Iris pigment epithelial cell (primary cell): ENCODE measurements around the gene PON2.
"Not testable (repeated sequence)": the region's sequence is repeated elsewhere in the genome, so short reads cannot be mapped to it uniquely, and the experiment has no call there.

Source experiments
- DNase-seq: peaks from one replicate; pipeline ENCODE4 v3.0.0-alpha.2; 2011; ENCODE audit warnings: low read depth

The PON2 gene

GRCh38 chr7:95405208-95405607 is 29.6 kb downstream of the PON2 start:
- no peak for DNase-seq

DNA sequence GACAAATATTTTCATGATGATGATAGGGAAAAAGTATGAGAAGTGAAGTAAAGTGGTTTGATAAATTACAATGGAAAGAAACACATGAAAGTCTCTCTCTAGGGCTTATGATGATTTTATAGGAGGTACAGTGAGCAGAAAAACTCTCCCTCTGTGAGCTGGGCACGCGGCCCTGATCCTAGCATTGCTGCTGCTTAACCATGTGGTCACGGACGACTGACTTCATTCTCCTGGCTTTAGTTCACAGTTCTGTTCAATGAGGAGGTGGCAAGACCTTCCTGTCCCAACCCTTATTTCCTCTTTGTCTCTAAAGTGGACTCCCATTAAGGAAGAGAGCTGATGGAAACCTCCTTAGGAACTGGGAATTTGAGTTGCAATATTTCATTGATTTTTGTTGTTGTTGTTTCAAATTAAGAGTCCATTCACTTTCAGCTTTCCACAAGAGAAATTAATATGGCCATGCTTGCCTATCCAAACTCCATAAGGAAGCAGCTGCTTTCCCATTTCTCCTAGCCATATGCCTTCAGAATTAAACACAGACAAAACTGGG is 30.4 kb downstream of the PON2 start:
- DNase-seq: peak; percentile 10

DNA sequence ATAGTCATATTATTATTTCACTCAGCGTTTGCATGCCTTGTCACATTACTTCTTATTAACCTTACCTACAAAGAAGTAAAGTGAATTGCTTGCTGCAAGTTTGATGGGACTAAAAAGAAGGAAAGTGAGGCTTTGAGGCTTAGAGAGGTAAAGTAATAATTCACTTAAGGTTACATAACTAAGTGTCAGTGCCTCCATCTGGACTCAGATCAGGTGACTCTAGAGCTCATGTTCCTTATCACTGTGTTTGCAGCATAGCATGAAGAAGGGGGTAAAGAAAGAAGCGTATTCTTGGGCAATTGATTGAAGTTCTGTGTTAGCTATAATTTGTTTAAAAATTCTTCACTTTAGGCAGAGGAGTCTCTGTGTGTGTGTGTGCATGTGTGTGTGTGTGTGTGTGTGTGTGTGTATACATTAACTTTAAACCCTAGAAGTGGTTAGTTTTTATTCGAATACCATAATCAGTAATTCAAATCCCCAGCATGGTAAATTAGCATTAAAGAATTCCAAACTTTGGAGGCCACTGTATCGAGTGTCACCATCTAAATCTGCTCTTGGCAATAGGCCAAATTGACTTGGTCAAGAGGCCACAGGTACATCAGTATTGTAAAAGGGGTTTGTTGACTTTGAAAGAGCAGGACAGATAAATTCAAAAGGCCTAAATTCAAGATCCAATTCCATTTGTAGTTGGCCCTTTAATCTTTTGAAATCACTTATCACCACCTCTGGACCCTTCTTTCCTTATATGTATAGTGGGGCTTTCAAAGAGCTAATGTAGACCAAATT is 36.5 kb downstream of the PON2 start:
- DNase-seq: no peak

- no peak for DNase-seq
These were observed 37.4 kb downstream of the PON2 start for GRCh38 chr7:95397381-95397780.

- no peak for DNase-seq
These were observed 38.4 kb downstream of the PON2 start, which contains the start of gene PON3 for GRCh38 chr7:95396136-95397032. TSS of gene PON3 (minus strand) at chr7:95396375. CDS start at chr7:95396350, 25 bp downstream.

- DNase-seq: no peak
These were observed 39.1 kb downstream of the PON2 start for GRCh38 chr7:95395755-95396135.

- no peak for DNase-seq
These were observed 40.5 kb downstream of the PON2 start for GRCh38 chr7:95394370-95394769.

DNA sequence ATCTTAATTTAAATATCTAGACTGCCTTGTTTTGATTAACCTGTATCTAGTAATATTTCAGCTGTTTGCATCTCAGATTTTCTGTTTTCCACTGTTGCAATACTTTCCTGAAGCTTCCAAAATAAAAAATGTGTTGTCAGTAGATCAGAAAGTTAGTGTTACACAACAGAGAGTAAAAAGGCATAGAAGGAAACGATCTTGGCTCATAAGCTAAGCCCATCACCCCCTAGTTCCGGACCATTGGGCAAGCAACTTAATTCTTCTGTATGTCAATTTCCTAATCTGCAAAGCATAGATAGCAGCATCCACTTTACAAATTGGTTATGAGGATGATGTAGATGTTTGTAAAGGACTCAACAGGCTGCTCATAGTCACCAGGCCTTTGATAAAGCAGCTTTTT is 43.1 kb downstream of the PON2 start:
- DNase-seq: no peak

DNA sequence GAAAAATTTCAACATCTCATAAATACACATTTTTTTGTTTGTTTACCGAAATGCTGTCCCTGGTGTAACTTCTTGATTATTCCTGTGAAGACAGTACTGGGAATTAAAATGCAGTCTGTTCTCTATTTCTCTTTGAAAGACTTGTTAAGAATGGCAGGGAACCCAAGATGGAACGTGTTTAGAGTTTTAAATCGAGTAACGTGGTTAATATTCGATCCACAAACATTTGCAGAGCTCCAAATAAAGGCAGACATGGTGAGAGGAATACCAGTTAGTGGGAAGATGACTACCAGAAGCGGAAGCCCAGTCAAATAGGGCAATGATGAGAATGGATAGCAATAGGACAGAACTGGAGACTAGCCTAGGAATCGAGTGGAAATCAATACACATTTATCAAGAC is 45.3 kb downstream of the PON2 start:
- DNase-seq: no peak

DNA sequence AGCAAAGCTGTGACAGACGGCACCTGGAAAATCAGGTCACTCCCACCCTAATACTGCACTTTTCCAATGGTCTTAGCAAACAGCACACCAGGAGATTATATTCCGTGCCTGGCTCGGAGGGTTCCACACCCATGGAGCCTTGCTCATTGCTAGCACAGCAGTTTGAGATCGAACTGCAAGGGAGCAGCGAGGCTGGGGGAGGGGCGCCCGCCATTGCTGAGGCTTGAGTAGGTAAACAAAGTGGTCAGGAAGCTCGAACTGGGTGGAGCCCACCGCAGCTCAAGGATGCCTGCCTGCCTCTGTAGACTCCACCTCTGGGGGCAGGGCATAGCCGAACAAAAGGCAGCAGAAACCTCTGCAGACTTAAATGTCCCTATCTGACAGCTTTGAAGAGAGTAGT is 55.4 kb downstream of the PON2 start:
- not testable (repeated sequence) for DNase-seq

GRCh38 chr7:95376632-95377400 is 58.0 kb downstream of the PON2 start:
- DNase-seq: no peak

DNA sequence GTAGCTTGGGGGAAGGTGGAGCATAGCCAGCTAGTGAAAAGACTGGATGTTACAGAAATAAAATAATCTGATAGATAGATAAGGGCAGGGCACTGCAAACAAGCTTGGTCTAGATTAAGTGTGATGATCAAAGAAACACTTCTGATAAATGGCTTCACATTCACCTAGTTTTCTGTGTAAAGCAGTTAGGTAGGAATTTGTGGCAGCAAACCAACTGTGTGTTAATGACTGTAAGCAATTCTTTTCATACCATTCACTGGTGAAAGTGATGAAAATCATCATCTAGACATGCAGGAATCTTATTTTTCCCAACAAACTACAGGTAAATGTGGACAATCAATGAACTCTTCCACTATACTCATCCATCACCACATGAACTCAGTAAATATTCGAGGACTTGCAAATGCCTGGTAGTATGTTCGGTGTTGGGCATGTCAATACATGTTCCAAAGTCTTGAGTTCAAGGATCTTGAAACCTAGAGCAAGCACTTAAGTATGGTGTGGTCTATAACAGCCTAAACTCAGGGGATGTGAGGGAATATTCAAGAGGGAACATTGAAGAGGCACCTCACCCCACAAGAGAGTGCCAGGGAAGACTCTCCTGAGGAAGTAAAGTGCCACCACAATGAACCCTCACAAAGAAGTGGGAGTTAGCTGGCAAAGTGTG is 59.1 kb downstream of the PON2 start:
- DNase-seq: no peak

- DNase-seq: no peak
These were observed 61.5 kb downstream of the PON2 start for GRCh38 chr7:95373323-95373722.

- no peak for DNase-seq
These were observed 66.6 kb downstream of the PON2 start for GRCh38 chr7:95368235-95368634.

- no peak for DNase-seq
These were observed 67.2 kb downstream of the PON2 start for GRCh38 chr7:95367606-95368005.

DNA sequence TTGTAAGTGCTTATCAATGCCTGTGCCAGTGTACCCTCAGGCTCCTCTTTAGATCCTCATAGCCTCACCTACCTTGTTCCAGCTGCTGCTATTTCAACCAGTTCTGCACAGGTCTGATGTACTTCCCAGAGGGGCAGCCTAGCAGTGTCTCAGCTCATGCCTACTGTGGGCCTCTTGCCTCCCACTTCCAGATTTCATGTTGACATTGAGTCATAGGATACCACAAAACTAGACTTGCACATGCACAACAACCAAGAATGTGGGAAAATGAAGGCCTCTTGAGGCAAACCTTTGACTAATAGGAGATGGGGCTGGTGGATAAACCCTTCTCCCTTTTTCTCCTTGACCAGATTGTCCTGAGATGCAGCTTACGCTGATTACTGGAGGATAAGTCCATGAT is 69.7 kb downstream of the PON2 start:
- DNase-seq: peak; percentile 8

DNA sequence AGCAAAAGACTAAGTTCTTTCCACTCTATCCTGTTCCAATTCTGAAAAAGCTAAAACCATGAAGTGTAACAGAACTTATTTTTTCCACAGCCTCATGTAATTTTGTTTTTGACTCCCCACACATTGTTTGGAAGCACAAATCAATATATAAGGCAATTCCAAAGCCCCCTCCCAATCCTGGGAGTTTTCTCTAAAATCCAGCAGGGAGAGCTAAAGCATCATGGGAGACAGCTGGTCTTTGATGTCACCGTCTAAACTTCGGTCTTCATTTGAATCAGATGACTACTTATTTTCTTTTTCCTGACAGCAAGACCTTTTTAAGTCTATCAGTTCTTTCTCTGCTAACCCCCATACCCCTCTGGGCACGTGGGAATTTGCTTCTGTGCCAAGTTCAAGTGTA is 77.2 kb downstream of the PON2 start:
- no peak for DNase-seq
